ENCODE data around the gene P2RX2. TPM values are rescaled to one million over a fixed set of nuclear protein-coding genes. Genes with fewer than 3 reads are reported as not detected.

The P2RX2 gene
- total and polyA plus RNA-seq, 2 donors (not counting 1 experiment from before 2014, with no cell fraction given) = not detected

- Histone ChIP-seq H3K27ac (ENCODE audit: insufficient read depth, low read length) (no peak overlapping the region), H3K36me3 (ENCODE audit: control insufficient read depth, insufficient read depth, low read length) (no peaks in the 10 kb centered on the region), H3K79me2 (ENCODE audit: control insufficient read depth, insufficient read depth, low read length) (no peaks in the 10 kb centered on the region), H3K4me3 (replicated peaks in 1 of 4; ENCODE audit: control extremely low read depth in 1 of 4, insufficient read depth in 1 of 4, low read depth in 3 of 4, low read length in 4 of 4) (peak overlapping the region; percentile 41 to 64 (median 57)), H3K9ac (ENCODE audit: insufficient read depth, low read length) (peak overlapping the region; percentile 46), H4K20me1 (ENCODE audit: control insufficient read depth, extremely low read depth, insufficient read depth, low read length) (no peaks in the 10 kb centered on the region), H3K4me2 (ENCODE audit: extremely low read depth, insufficient read depth, low read length) (peak overlapping the region; percentile 98), H3K9me3 (ENCODE audit: control insufficient read depth, insufficient read depth, low read depth, low read length) (no peaks in the 10 kb centered on the region), H3K27me3 (ENCODE audit: control insufficient read depth, insufficient read depth, low read length) (peaks cover 35% of the 10 kb centered on the region), H2AFZ (ENCODE audit: low read length) (peak overlapping the region; percentile 81), H3K4me1 (ENCODE audit: control insufficient read depth, extremely low read depth, insufficient read depth, low read length) (no peaks in the 10 kb centered on the region)
- peak; percentile 66 to 73 for DNase-seq (ENCODE audit: low read depth in 2 of 2)
- TF ChIP-seq EZH2 (IDR thresholded peaks at IDR 0.05; ENCODE audit: low read length, missing control alignments) = no peak
- TF ChIP-seq CTCF (conservative IDR thresholded peaks at IDR 0.05 in 1 of 2, IDR thresholded peaks at IDR 0.05 in 1 of 2; ENCODE audit: low read depth in 1 of 2, low read length in 2 of 2) = peak; percentile 61 to 66
Observed at GRCh38 chr12:132600048-132601032, 18.2 kb upstream of the P2RX2 start.

- no peak overlapping the region for H3K9ac ChIP-seq (ENCODE audit: insufficient read depth, low read length)
- H3K4me1 ChIP-seq (ENCODE audit: control insufficient read depth, extremely low read depth, insufficient read depth, low read length) = no peaks in the 10 kb centered on the region
- H3K4me3 ChIP-seq (replicated peaks in 1 of 4; ENCODE audit: control extremely low read depth in 1 of 4, insufficient read depth in 1 of 4, low read depth in 3 of 4, low read length in 4 of 4) = no peak overlapping the region
- no peaks in the 10 kb centered on the region for H3K9me3 ChIP-seq (ENCODE audit: control insufficient read depth, insufficient read depth, low read depth, low read length)
- H3K27me3 ChIP-seq (ENCODE audit: control insufficient read depth, insufficient read depth, low read length) = peaks cover 40% of the 10 kb centered on the region
- peak overlapping the region; percentile 81 for H2AFZ ChIP-seq (ENCODE audit: low read length)
- TF ChIP-seq EZH2 (IDR thresholded peaks at IDR 0.05; ENCODE audit: low read length, missing control alignments) (no peak), CTCF (conservative IDR thresholded peaks at IDR 0.05 in 1 of 2, IDR thresholded peaks at IDR 0.05 in 1 of 2; ENCODE audit: low read depth in 1 of 2, low read length in 2 of 2) (no peak)
- no peak for DNase-seq (ENCODE audit: low read depth in 2 of 2)
- peak overlapping the region; percentile 98 for H3K4me2 ChIP-seq (ENCODE audit: extremely low read depth, insufficient read depth, low read length)
- H3K79me2 ChIP-seq (ENCODE audit: control insufficient read depth, insufficient read depth, low read length) = no peaks in the 10 kb centered on the region
- no peak overlapping the region for H3K27ac ChIP-seq (ENCODE audit: insufficient read depth, low read length)
- no peaks in the 10 kb centered on the region for H4K20me1 ChIP-seq (ENCODE audit: control insufficient read depth, extremely low read depth, insufficient read depth, low read length)
- no peaks in the 10 kb centered on the region for H3K36me3 ChIP-seq (ENCODE audit: control insufficient read depth, insufficient read depth, low read length)
Observed at GRCh38 chr12:132601171-132601883, 17.2 kb upstream of the P2RX2 start.

Data from fibroblast of lung (primary cell).